AG04449 (cell line): ENCODE results near the gene CEACAM19.

Source experiments
- CTCF ChIA-PET: fragments of 350-600 bp; formaldehyde crosslinking; extraction: SDS; loops from one replicate; lab custom pipeline; 2021; ENCODE audit warnings: antibody characterized with exemption; lab: Yijun Ruan, JAX
- POLR2A ChIA-PET: fragments of 400-600, 350-600 bp; formaldehyde crosslinking; extraction: SDS; loops from one replicate; lab custom pipeline; 2020; ENCODE audit warnings: antibody characterized with exemption, inconsistent platforms; lab: Yijun Ruan, JAX
- DNase-seq: peaks from one replicate; pipeline ENCODE4 v3.0.0-alpha.2; 2010; ENCODE audit warnings: low read depth, low spot score
- H3K4me3 ChIP-seq: 2 replicates; pipeline ENCODE4 v1.5.1; 2011; ENCODE audit warnings: low read depth, mild to moderate bottlenecking, control low read depth, low read length
- CTCF ChIP-seq: IDR thresholded peaks from one replicate; pipeline ENCODE4 v1.5.1; 2011; ENCODE audit warnings: mild to moderate bottlenecking, moderate library complexity, low read length, control low read depth, inconsistent platforms; ENCODE audit not compliant: insufficient read depth; ENCODE audit errors: missing control alignments

CEACAM19 gene

DNA sequence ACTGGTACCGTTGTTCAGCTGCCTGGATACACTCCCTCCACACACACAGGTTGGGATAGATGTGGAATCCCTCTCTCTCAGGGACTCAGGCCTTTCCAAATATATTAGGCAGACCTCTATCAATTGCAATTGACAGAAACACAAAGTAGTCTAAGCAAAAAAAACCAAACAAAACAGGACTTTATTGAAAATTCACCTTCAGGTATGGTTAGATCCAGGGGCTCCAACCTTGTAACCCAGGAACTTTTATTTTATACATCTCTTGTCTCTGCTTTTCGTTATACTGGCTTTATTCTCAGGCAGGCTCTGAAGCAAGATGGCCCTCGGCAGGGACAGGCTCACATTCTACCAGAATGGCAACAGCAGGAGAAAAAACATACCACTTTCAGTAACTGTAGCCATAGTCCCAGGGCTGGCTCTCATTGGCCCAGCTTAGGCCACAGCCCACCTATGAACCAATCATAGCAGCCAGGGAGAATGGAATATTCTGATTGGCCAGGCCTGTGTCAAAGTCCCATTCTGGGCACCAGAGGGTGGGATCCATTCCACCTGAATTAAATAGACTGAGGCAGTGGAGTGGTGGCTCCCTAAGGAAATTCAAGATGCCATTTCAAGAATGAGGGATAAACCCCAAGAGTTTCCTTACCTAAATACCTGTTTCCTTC, 13.1 kb upstream of the CEACAM19 start:
- no peak for TF ChIP-seq CTCF
- ChIA-PET POLR2A (no interaction called here), CTCF (interaction anchor here (0.6 to 9.3 kb wide), 17 partner anchors 10 to 186 kb away, joined by 3 to 121 read pairs (median 13); partner anchors contain the start of gene PVR)
- H3K4me3 ChIP-seq, result no peak overlapping the region
- DNase-seq, result no peak

GRCh38 chr19:44660081-44660480, 11.2 kb upstream of the CEACAM19 start:
- no peak overlapping the region for H3K4me3 ChIP-seq

DNA sequence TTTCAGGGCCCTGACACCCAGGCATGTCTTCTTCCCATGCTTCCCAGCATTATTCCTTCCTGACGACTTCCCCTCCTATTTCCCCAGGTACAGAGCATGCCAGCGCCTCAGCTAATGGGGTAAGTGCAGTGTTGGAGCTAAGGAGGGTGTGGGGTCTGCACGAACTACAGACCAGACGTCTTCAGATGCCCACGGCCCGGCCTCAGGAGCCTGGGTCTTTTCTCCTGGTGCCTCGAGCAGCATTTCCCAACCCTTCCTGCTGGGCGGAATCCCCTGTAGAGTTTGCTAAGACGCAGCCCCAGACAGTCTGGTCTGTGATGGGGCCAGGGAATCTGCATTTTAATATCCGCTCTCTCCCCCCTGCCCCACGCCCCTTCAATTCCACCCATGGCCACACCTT, 10.1 kb upstream of the CEACAM19 start:
- POLR2A ChIA-PET, result interaction anchor here (1.3 kb wide), 1 partner anchor 13 kb away, joined by 4 read pairs; no protein-coding TSS in a partner anchor
- CTCF ChIA-PET, result interaction anchor here (3.5 to 4.5 kb wide), 2 partner anchors 28 to 110 kb away, joined by 20 to 21 read pairs; no protein-coding TSS in a partner anchor
- no peak for DNase-seq
- TF ChIP-seq CTCF, result no peak
- H3K4me3 ChIP-seq, result no peak overlapping the region

More at GRCh38 chr19:44660081-44660480, 11.2 kb upstream of the CEACAM19 start:
- no peak for TF ChIP-seq CTCF
- CTCF ChIA-PET, result interaction anchor here (0.7 to 9.3 kb wide), 7 partner anchors 12 to 111 kb away, joined by 3 to 121 read pairs (median 4); no protein-coding TSS in a partner anchor
- no peak for DNase-seq
- POLR2A ChIA-PET, result no interaction called here

GRCh38 chr19:44661904-44662303, 9.4 kb upstream of the CEACAM19 start:
- CTCF ChIA-PET, result interaction anchor here (1.7 to 4.8 kb wide), 7 partner anchors 11 to 110 kb away, joined by 4 to 36 read pairs (median 8); no protein-coding TSS in a partner anchor
- TF ChIP-seq CTCF, result no peak
- POLR2A ChIA-PET, result no interaction called here
- no peak for DNase-seq
- H3K4me3 ChIP-seq, result no peak overlapping the region

DNA sequence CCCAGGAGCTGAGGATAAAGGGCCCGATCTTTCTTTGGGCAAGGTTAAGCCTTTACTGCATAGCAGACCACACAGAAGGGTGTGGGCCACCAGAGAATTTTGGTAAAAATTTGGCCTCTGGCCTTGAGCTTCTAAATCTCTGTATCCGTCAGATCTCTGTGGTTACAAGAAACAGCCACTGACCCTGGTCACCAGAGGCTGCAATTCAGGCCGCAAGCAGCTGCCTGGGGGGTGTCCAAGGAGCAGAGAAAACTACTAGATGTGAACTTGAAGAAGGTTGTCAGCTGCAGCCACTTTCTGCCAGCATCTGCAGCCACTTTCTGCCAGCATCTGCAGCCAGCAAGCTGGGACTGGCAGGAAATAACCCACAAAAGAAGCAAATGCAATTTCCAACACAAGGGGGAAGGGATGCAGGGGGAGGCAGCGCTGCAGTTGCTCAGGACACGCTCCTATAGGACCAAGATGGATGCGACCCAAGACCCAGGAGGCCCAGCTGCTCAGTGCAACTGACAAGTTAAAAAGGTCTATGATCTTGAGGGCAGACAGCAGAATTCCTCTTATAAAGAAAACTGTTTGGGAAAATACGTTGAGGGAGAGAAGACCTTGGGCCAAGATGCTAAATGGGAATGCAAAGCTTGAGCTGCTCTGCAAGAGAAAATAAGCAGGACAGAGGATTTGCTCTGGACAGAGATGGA, 8.4 kb upstream of the CEACAM19 start:
- H3K4me3 ChIP-seq, result no peak overlapping the region
- ChIA-PET CTCF (interaction anchor here (0.9 to 4.8 kb wide), 13 partner anchors 9 to 109 kb away, joined by 3 to 36 read pairs (median 6); no protein-coding TSS in a partner anchor), POLR2A (interaction anchor here (1.3 to 1.4 kb wide), 2 partner anchors 14 to 19 kb away, joined by 3 to 4 read pairs; partner anchors contain the start of gene PVR)
- no peak for DNase-seq
- no peak for TF ChIP-seq CTCF
